HepG2 (cell line): Measurements from ENCODE around the gene RPL6. TPM values are rescaled to one million over a fixed set of nuclear protein-coding genes. Genes with fewer than 3 reads are reported as not detected.

Experiments
- AHR ChIP-seq: IDR thresholded peaks from 2 replicates; pipeline ENCODE4 v1.6.1; 2018; ENCODE audit warnings: missing genetic modification reagents, missing compliant biosample characterization
- BORCS8-MEF2B ChIP-seq: sonication (generic); formaldehyde crosslinking; IDR thresholded peaks from 2 replicates; pipeline ENCODE4 v1.8.0; 2022; ENCODE audit warnings: mild to moderate bottlenecking, missing genetic modification reagents
- FLYWCH1 ChIP-seq: sonication (generic); formaldehyde crosslinking; IDR thresholded peaks from 2 replicates; pipeline ENCODE4 v1.8.1; 2023; ENCODE audit warnings: mild to moderate bottlenecking, missing genetic modification reagents
- FOXP4 ChIP-seq: sonication (generic); formaldehyde crosslinking; IDR thresholded peaks from 2 replicates; pipeline ENCODE4 v1.4.0; 2020; ENCODE audit warnings: missing genetic modification reagents
- GRHL1 ChIP-seq: sonication (generic); formaldehyde crosslinking; conservative IDR thresholded peaks from 2 replicates; pipeline ENCODE4 v1.8.0; 2022; ENCODE audit warnings: missing genetic modification reagents
- NFATC3 ChIP-seq: sonication (generic); formaldehyde crosslinking; IDR thresholded peaks from 2 replicates; pipeline ENCODE4 v1.5.1; 2020; ENCODE audit warnings: mild to moderate bottlenecking, missing genetic modification reagents
- NFE2 ChIP-seq: sonication (generic); formaldehyde crosslinking; IDR thresholded peaks from 2 replicates; pipeline ENCODE4 v1.4.0; 2020; ENCODE audit warnings: missing genetic modification reagents
- NR0B2 ChIP-seq: sonication (generic); formaldehyde crosslinking; IDR thresholded peaks from 2 replicates; pipeline ENCODE4 v1.4.0; 2020; ENCODE audit warnings: mild to moderate bottlenecking, missing genetic modification reagents
- NR2F1 ChIP-seq, 2 experiments: fragments of 450-650 bp in 1 of 2; formaldehyde crosslinking in 1 of 2; IDR thresholded peaks; 2 replicates each; pipeline versions ENCODE4 v1.5.0 to v1.6.1; 2016 to 2020; ENCODE audit warnings: mild to moderate bottlenecking in 1 of 2, missing compliant biosample characterization in 1 of 2, missing genetic modification reagents in 1 of 2, moderate library complexity in 1 of 2
- PITX1 ChIP-seq: sonication (generic); formaldehyde crosslinking; IDR thresholded peaks from 2 replicates; pipeline ENCODE4 v1.5.1; 2020; ENCODE audit warnings: mild to moderate bottlenecking, missing genetic modification reagents
- SIN3B ChIP-seq: fragments of 150-350 bp; IDR thresholded peaks from 2 replicates; pipeline ENCODE4 v1.6.1; 2014; ENCODE audit warnings: low read length
- SMARCE1 ChIP-seq: fragments of 450-650 bp; IDR thresholded peaks from 2 replicates; pipeline ENCODE4 v1.6.1; 2017; ENCODE audit warnings: borderline replicate concordance
- YEATS4 ChIP-seq: sonication (generic); formaldehyde crosslinking; IDR thresholded peaks from 2 replicates; pipeline ENCODE4 v1.4.0; 2020; ENCODE audit warnings: missing genetic modification reagents, borderline replicate concordance
- ZMYM2 ChIP-seq: sonication (generic); formaldehyde crosslinking; IDR thresholded peaks from 2 replicates; pipeline ENCODE4 v1.8.0; 2022; ENCODE audit warnings: mild to moderate bottlenecking, missing genetic modification reagents
- ZNF160 ChIP-seq: sonication (generic); formaldehyde crosslinking; IDR thresholded peaks from 2 replicates; pipeline ENCODE4 v1.8.0; 2022; ENCODE audit warnings: mild to moderate bottlenecking, inconsistent platforms, missing genetic modification reagents
- ZNF30 ChIP-seq: sonication (generic); formaldehyde crosslinking; IDR thresholded peaks from 2 replicates; pipeline ENCODE4 v1.5.0; 2020; ENCODE audit warnings: mild to moderate bottlenecking, missing genetic modification reagents
- ZNF367 ChIP-seq: sonication (generic); formaldehyde crosslinking; IDR thresholded peaks from 2 replicates; pipeline ENCODE4 v1.4.0; 2020; ENCODE audit warnings: missing genetic modification reagents, borderline replicate concordance
- ZNF451 ChIP-seq: sonication (generic); formaldehyde crosslinking; IDR thresholded peaks from 2 replicates; pipeline ENCODE4 v1.5.0; 2020; ENCODE audit warnings: mild to moderate bottlenecking, missing genetic modification reagents
- ZNF547 ChIP-seq: sonication (generic); formaldehyde crosslinking; IDR thresholded peaks from 2 replicates; pipeline ENCODE4 v1.5.1; 2020; ENCODE audit warnings: mild to moderate bottlenecking, missing genetic modification reagents
- ZNF674 ChIP-seq: sonication (generic); formaldehyde crosslinking; IDR thresholded peaks from 2 replicates; pipeline ENCODE4 v1.5.0; 2020; ENCODE audit warnings: low read depth, mild to moderate bottlenecking, missing genetic modification reagents
- ZNF740 ChIP-seq: sonication (generic); formaldehyde crosslinking; IDR thresholded peaks from 2 replicates; pipeline ENCODE4 v1.4.0; 2020; ENCODE audit warnings: missing genetic modification reagents
- ZNF770 ChIP-seq: sonication (generic); formaldehyde crosslinking; IDR thresholded peaks from 2 replicates; pipeline ENCODE4 v1.5.0; 2020; ENCODE audit warnings: mild to moderate bottlenecking, missing genetic modification reagents
- ZNF879 ChIP-seq: sonication (generic); formaldehyde crosslinking; IDR thresholded peaks from 2 replicates; pipeline ENCODE4 v1.8.1; 2023; ENCODE audit warnings: missing genetic modification reagents
- polyA plus RNA-seq, 8 experiments: library from polyadenylated mRNA; depleted of rRNA in 3 of 8; stranded (reverse) in 7 of 8; unstranded in 1 of 8; fragments of >200 nt; fragmentation: Illumina TruSeq in 4 of 8; extraction: Trizol in 4 of 8; gene quantifications; 2 replicates each; pipeline versions ENCODE4 v1.2.1 to v1.2.3, GENCODE V29; 2011 to 2016; ENCODE audit warnings: low read depth in 4 of 8, missing spikeins in 1 of 8, mixed read lengths in 1 of 8; ENCODE audit not compliant: insufficient read depth in 1 of 8
- total RNA-seq, 5 experiments: library from RNA; depleted of rRNA; stranded (reverse); fragments of >200 nt; fragmentation: Illumina TruSeq; extraction: Trizol; gene quantifications; 2 replicates each; pipeline ENCODE4 v1.2.3, GENCODE V29; 2016; ENCODE audit warnings: low read depth in 1 of 5

Gene RPL6
- total and polyA plus RNA-seq, 2 of the 13 experiments (the other 11 are each of a cell fraction or from before 2014, with no cell fraction given), result 1,551 to 1,719 TPM

GRCh38 chr12:112381883-112382796 is 27.3 kb downstream of the RPL6 start, which contains the start of gene HECTD4 (continued):
- TF ChIP-seq BORCS8-MEF2B (CRISPR knock-in tag), result peak; percentile 69
- TF ChIP-seq NR0B2 (CRISPR knock-in tag), result peak; percentile 77
- TF ChIP-seq GRHL1 (CRISPR knock-in tag), result no peak
- peak; percentile 53; the same call in 1 of the 2 replicates for TF ChIP-seq PITX1 (CRISPR knock-in tag)
- TF ChIP-seq SMARCE1, result no peak
- TF ChIP-seq YEATS4 (CRISPR knock-in tag), result 0 out of 2 replicates have a peak, but pooled peaks have one; percentile 18
- no peak for TF ChIP-seq ZNF30 (CRISPR knock-in tag)
- TF ChIP-seq ZNF451 (CRISPR knock-in tag), result no peak
- TF ChIP-seq ZNF547 (CRISPR knock-in tag), result no peak
- no peak; the same call in 1 of the 2 replicates for TF ChIP-seq NFATC3 (CRISPR knock-in tag)
- 0 out of 2 replicates have a peak, but pooled peaks have one; percentile 58 for TF ChIP-seq ZMYM2 (CRISPR knock-in tag)
- TF ChIP-seq ZNF160 (CRISPR knock-in tag), result no peak
- no peak for TF ChIP-seq NFE2 (CRISPR knock-in tag)
- no peak for TF ChIP-seq ZNF740
- TF ChIP-seq ZNF674 (CRISPR knock-in tag), result 0 out of 2 replicates have a peak, but pooled peaks have one; percentile 45
- no peak for TF ChIP-seq ZNF879 (CRISPR knock-in tag)
- no peak for TF ChIP-seq FLYWCH1 (CRISPR knock-in tag)
- TF ChIP-seq SIN3B, result peak; percentile 50; the same call in 1 of the 2 replicates
- peak; percentile 34 to 48; a peak in 1 of 4 replicates for TF ChIP-seq NR2F1 (CRISPR knock-in tag; IDR thresholded peaks at IDR 0.05)
- TF ChIP-seq ZNF770 (CRISPR knock-in tag), result 0 out of 2 replicates have a peak, but pooled peaks have one; percentile 16
- TF ChIP-seq AHR (CRISPR knock-in tag), result peak; percentile 51; the same call in 1 of the 2 replicates
- 0 out of 2 replicates have a peak, but pooled peaks have one; percentile 25 for TF ChIP-seq FOXP4 (CRISPR knock-in tag)
- no peak for TF ChIP-seq ZNF367 (CRISPR knock-in tag)
